Lower lobe of right lung (tissue), 2 donors: Measurements from ENCODE around the gene DFFA. TPM values are rescaled to one million over a fixed set of nuclear protein-coding genes. Genes with fewer than 3 reads are reported as not detected.

Experiments
- ATAC-seq, 2 donors: fragments of 200-7000 bp; cut with Tn5 transposase; one replicate each; pipeline ENCODE4 v1.9.1; 2020 to 2022; ENCODE audit warnings: mild to moderate bottlenecking in 2 of 2, moderate library complexity in 2 of 2
- DNase-seq: peaks from one replicate; pipeline ENCODE4 v3.0.0-alpha.2; 2020
- H3K27ac ChIP-seq: fragments of 200-600 bp; one replicate; pipeline ENCODE4 v1.8.0; 2022
- H3K27me3 ChIP-seq: fragments of 200-600 bp; one replicate; pipeline ENCODE4 v1.8.0; 2022; ENCODE audit warnings: low read depth
- H3K36me3 ChIP-seq: fragments of 200-600 bp; one replicate; pipeline ENCODE4 v1.8.0; 2022; ENCODE audit warnings: mild to moderate bottlenecking
- H3K4me1 ChIP-seq: fragments of 200-600 bp; one replicate; pipeline ENCODE4 v1.8.0; 2022
- H3K4me3 ChIP-seq: fragments of 200-600 bp; one replicate; pipeline ENCODE4 v1.8.0; 2022; ENCODE audit warnings: mild to moderate bottlenecking
- H3K9me3 ChIP-seq: fragments of 200-600 bp; one replicate; pipeline ENCODE4 v1.8.0; 2022
- intact Hi-C: fragments of 100-400 bp; cut with DNase I; formaldehyde crosslinking; loops from one replicate; pipeline ENCODE4 v1.11.0; 2022
- total RNA-seq: library from RNA; stranded (reverse); fragmentation: NEBNext Ultra II Directional; extraction: Animal tissue kit (Norgen Biotek cat#: 25700); gene quantifications from one replicate; pipeline ENCODE4 v1.2.1, GENCODE V29; 2021
- TF ChIP-seq, protein P1 (sequence below): fragments of 200-600 bp; IDR thresholded peaks from one replicate; pipeline ENCODE4 v1.8.0; 2022; ENCODE audit warnings: antibody characterized with exemption, mild to moderate bottlenecking
- donor health status: DM: no; HTN: yes; CAD: no; lungs with severe emphysema.

Gene DFFA
- total RNA-seq, 1 donor from 2014 or later = 37.0 TPM

DNA sequence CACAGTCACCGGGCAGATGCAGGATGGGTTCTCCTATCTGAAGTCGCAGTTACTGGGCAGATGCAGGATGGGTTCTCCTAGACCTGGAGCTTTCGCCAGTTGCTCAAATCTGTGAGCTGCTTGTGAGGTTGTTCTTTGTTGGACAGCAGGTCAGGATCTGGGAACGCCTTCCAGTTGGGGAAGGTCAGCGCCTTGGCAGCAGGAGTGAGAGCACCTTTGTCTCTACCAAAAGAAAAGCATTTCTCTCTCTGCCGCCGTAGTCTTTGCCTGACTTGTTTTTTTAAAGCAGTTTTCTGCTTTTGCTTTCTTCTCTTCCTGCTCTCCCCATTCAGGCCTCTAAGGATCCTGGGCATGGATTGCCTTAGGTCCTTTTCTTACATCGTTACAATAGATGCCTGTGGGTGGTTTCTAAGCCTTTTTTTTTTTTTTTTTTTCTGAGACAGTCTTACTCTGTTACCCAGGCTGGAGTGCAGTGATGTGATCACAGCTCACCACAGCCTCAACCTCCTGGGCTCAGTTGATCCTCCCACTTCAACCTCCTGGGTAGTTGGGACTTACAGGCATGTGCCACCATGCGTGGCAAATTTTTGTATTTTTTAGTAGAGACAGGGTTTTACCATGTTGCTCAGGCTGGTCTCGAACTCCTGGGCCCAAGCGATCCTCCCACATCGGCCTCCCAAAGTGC, 18.1 kb upstream of the DFFA start:
- DNase-seq (no peak), ATAC-seq (no peak)
- intact Hi-C loops = no loop called here

DNA sequence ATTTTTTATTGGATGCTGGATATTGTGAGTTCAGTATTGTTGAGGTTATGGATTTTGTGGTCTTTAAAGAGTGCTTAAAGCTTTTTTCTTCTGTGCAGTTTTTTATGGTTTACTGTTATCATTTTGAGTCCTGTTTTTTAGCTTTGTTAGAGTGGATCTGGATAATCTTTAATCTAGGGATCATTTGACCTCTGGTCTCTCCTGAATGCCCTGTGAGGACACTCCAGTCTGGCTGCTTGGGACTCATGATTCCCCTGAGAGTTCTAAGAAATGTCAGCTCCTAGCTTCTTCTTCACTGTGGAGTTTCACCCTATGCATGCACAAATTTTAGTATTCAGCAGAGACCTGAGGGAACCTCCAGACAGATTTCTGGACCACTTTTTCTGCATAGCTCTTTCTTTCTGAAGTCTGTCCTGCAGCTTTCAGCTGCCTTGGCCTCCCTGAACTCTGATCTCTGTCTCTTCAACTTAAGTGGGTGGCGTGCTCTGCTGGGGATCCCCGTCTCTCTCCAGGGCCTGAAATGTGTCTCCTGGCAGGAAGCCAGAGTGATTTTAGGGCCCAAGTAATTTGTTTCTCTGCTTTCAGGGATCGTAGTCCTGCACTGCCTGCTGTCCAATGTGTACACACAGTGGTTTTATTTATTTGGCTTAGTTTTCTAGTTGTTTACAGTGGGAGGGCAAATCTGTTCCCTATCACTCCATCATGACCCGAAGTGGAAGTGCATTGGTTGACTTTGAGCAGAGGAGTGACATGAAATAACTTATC, 17.1 kb upstream of the DFFA start:
- peaks cover 4% of the 10 kb centered on the region for H3K36me3 ChIP-seq
- no peak overlapping the region for H3K27ac ChIP-seq
- ATAC-seq (no peak), DNase-seq (no peak)
- intact Hi-C loops = no loop called here
- TF ChIP-seq, protein P1, sequence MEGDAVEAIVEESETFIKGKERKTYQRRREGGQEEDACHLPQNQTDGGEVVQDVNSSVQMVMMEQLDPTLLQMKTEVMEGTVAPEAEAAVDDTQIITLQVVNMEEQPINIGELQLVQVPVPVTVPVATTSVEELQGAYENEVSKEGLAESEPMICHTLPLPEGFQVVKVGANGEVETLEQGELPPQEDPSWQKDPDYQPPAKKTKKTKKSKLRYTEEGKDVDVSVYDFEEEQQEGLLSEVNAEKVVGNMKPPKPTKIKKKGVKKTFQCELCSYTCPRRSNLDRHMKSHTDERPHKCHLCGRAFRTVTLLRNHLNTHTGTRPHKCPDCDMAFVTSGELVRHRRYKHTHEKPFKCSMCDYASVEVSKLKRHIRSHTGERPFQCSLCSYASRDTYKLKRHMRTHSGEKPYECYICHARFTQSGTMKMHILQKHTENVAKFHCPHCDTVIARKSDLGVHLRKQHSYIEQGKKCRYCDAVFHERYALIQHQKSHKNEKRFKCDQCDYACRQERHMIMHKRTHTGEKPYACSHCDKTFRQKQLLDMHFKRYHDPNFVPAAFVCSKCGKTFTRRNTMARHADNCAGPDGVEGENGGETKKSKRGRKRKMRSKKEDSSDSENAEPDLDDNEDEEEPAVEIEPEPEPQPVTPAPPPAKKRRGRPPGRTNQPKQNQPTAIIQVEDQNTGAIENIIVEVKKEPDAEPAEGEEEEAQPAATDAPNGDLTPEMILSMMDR = no peak
- H3K27me3 ChIP-seq = no peaks in the 10 kb centered on the region
- H3K9me3 ChIP-seq = no peaks in the 10 kb centered on the region
- H3K4me1 ChIP-seq = peaks cover 4% of the 10 kb centered on the region
- H3K4me3 ChIP-seq = no peak overlapping the region

More for the DNA sequence above, 18.1 kb upstream of the DFFA start:
- no peaks in the 10 kb centered on the region for H3K9me3 ChIP-seq
- H3K4me1 ChIP-seq = peaks cover 11% of the 10 kb centered on the region
- peaks cover 4% of the 10 kb centered on the region for H3K36me3 ChIP-seq
- H3K27ac ChIP-seq = no peak overlapping the region
- TF ChIP-seq, protein P1 = no peak
- no peak overlapping the region for H3K4me3 ChIP-seq
- H3K27me3 ChIP-seq = no peaks in the 10 kb centered on the region

DNA sequence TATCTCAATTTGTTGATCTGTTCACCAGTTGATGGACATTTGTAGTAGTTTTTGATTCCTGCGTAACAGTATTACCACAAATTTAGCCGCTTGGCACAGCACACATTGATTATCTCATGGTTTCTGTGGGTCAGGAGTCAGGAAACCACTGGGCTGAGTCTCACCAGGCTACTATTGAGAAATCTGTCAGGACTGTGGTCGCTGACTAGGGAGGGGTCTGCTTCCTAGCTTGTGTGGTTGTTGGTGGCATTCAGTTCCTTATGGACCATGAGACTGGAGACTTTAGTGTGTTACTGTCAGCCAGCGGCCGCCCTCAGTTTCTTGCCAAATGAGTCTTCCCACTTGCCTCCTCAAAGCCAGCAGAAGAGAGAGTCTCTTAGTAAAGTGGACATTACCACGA, 12.2 kb upstream of the DFFA start:
- H3K4me3 ChIP-seq = no peak overlapping the region
- peaks cover 2% of the 10 kb centered on the region for H3K36me3 ChIP-seq
- TF ChIP-seq, protein P1 = no peak
- H3K27me3 ChIP-seq = no peaks in the 10 kb centered on the region
- H3K4me1 ChIP-seq = peaks cover 11% of the 10 kb centered on the region
- intact Hi-C loops = no loop called here
- H3K9me3 ChIP-seq = no peaks in the 10 kb centered on the region
- peak; percentile 69 for DNase-seq
- peak; percentile 85 to 92 for ATAC-seq
- no peak overlapping the region for H3K27ac ChIP-seq

DNA sequence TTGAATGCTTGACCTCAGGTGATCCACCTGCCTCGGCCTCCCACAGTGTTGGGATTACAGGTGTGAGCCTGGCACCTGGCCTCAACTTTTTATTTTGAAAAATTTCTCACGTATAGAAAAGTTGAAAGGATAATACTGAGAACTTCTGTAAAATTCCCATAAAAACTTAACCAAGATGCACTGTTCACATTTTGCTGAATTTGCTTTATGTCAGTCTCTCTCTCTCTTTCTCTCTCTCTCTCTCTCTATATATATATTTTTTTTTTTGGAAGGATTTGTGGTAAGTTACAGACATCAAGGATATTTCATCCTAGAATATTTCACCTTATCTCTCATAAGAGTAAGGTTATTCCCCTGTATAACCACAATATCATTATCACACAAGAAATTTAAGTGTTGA, 8.3 kb upstream of the DFFA start:
- H3K36me3 ChIP-seq = no peaks in the 10 kb centered on the region
- intact Hi-C loops = no loop called here
- ATAC-seq (no peak), DNase-seq (no peak)
- TF ChIP-seq, protein P1 = no peak
- H3K4me3 ChIP-seq = no peak overlapping the region
- H3K4me1 ChIP-seq = peaks cover 32% of the 10 kb centered on the region
- H3K27ac ChIP-seq = no peak overlapping the region
- no peaks in the 10 kb centered on the region for H3K9me3 ChIP-seq
- H3K27me3 ChIP-seq = no peaks in the 10 kb centered on the region

DNA sequence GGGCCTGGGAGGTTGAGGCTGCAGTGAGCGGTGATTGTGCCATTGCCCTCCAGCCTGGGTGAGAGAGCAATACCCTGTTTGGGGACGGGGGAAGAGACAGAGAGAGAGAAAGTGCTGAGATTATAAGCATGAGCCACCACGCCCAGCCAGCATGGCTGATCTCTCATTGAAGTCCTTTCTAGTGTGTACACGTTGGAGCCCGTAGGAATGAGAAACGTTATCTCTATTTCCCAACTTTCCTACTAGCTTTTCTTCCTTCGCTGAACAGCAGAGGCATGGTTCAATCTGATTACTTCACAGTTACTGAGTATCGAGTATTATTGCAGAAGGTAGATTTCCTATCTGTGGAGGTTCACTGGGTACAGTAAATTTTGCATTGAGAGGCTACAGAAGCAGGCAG, 7.0 kb upstream of the DFFA start:
- no peak for ATAC-seq
- Histone ChIP-seq H3K9me3 (no peaks in the 10 kb centered on the region), H3K36me3 (no peaks in the 10 kb centered on the region), H3K27ac (no peak overlapping the region), H3K27me3 (no peaks in the 10 kb centered on the region), H3K4me3 (no peak overlapping the region), H3K4me1 (peaks cover 35% of the 10 kb centered on the region)
- no peak for DNase-seq
- intact Hi-C loops = no loop called here
- TF ChIP-seq, protein P1 = no peak
